B cell (primary cell): ENCODE data around the gene CIART. TPM values are rescaled to one million over a fixed set of nuclear protein-coding genes. Genes with fewer than 3 reads are reported as not detected.
"Not testable (repeated sequence)": the region's sequence is repeated elsewhere in the genome, so short reads cannot be mapped to it uniquely, and the experiment has no call there.

Experiments used
- ATAC-seq: fragments of 200-7000 bp; cut with Tn5 transposase; one replicate; pipeline ENCODE4 v1.10.0; 2021; ENCODE audit warnings: low read depth, mild to moderate bottlenecking, moderate number of reproducible peaks, moderate library complexity
- CTCF ChIA-PET: fragments of 350-600 bp; sonication (Branson Sonifier 250); formaldehyde crosslinking; loops from one replicate; lab custom pipeline; 2021; ENCODE audit warnings: antibody characterized with exemption, inconsistent platforms; lab: Charles Lee
- POLR2A ChIA-PET: fragments of 350-600 bp; sonication (Branson Sonifier 250); formaldehyde crosslinking; loops from one replicate; lab custom pipeline; 2021; ENCODE audit warnings: antibody characterized with exemption; lab: Charles Lee
- DNase-seq: peaks from one replicate; pipeline ENCODE4 v3.0.0; 2013
- H2AFZ ChIP-seq: 2 replicates; pipeline ENCODE4 v1.6.1; 2012; ENCODE audit warnings: mild to moderate bottlenecking, low read depth, low read length; ENCODE audit not compliant: insufficient read depth, poor library complexity, severe bottlenecking
- H3K27ac ChIP-seq, 2 donors: 1 replicate in 1 of 2; 2 replicates in 1 of 2; pipeline ENCODE4 v1.5.1; 2012 to 2013; ENCODE audit warnings: low read length in 2 of 2, mild to moderate bottlenecking in 2 of 2, moderate library complexity in 1 of 2
- H3K27me3 ChIP-seq, 4 experiments: fragments of 200-600 bp in 1 of 4; sonication (generic) in 1 of 4; replicated peaks in 1 of 4; 1 replicate in 2 of 4; 2 replicates in 2 of 4; pipeline versions ENCODE4 v1.6.1 to v1.7.0; 2013 to 2016; ENCODE audit warnings: low read length in 3 of 4, mild to moderate bottlenecking in 2 of 4, mixed read lengths in 1 of 4, moderate library complexity in 1 of 4; ENCODE audit not compliant: insufficient read depth in 4 of 4, control insufficient read depth in 3 of 4; ENCODE audit errors: control extremely low read depth in 1 of 4
- H3K36me3 ChIP-seq, 2 experiments: replicated peaks in 1 of 2; 1 replicate in 1 of 2; 2 replicates in 1 of 2; pipeline versions ENCODE4 v1.6.1 to v1.7.1; 2013; ENCODE audit warnings: low read length in 1 of 2; ENCODE audit not compliant: insufficient read depth in 2 of 2, control insufficient read depth in 1 of 2; ENCODE audit errors: control extremely low read depth in 1 of 2, extremely low read depth in 1 of 2
- H3K4me1 ChIP-seq, 2 donors: fragments of 200-600 bp in 1 of 2; sonication (generic) in 1 of 2; 1 replicate in 1 of 2; 2 replicates in 1 of 2; pipeline versions ENCODE4 v1.5.1 to v1.6.1; 2013 to 2017; ENCODE audit warnings: low read length in 2 of 2; ENCODE audit not compliant: control insufficient read depth in 2 of 2, insufficient read depth in 2 of 2
- H3K4me2 ChIP-seq: replicated peaks from 2 replicates; pipeline ENCODE3; 2012; ENCODE audit warnings: mild to moderate bottlenecking, low read depth, low read length; ENCODE audit not compliant: poor library complexity, severe bottlenecking
- H3K4me3 ChIP-seq, 5 experiments: fragments of 200-600 bp in 1 of 5; sonication (generic) in 1 of 5; 1 replicate in 3 of 5; 2 replicates in 2 of 5; pipeline versions ENCODE4 v1.5.1 to v1.7.0; 2011 to 2016; ENCODE audit warnings: low read length in 4 of 5, mild to moderate bottlenecking in 4 of 5, low read depth in 2 of 5, control low read depth in 1 of 5, moderate library complexity in 1 of 5; ENCODE audit not compliant: insufficient read depth in 1 of 5; ENCODE audit errors: control extremely low read depth in 1 of 5, extremely low read depth in 1 of 5
- H3K79me2 ChIP-seq: fragments of 200-600 bp; sonication (generic); one replicate; pipeline ENCODE4 v1.6.0; 2016; ENCODE audit warnings: low read length; ENCODE audit not compliant: control insufficient read depth, insufficient read depth
- H3K9ac ChIP-seq: fragments of 200-600 bp; sonication (generic); 2 replicates; pipeline ENCODE4 v1.6.1; 2017; ENCODE audit warnings: mild to moderate bottlenecking, low read length, moderate library complexity
- H3K9me3 ChIP-seq, 3 donors: one replicate each; pipeline versions ENCODE4 v1.6.1 to v1.7.1; 2013; ENCODE audit warnings: low read length in 2 of 3; ENCODE audit not compliant: control insufficient read depth in 2 of 3, insufficient read depth in 1 of 3; ENCODE audit errors: control extremely low read depth in 1 of 3
- H4K20me1 ChIP-seq: 2 replicates; pipeline ENCODE4 v1.6.0; 2012; ENCODE audit warnings: mild to moderate bottlenecking, low read length; ENCODE audit not compliant: insufficient read depth, control insufficient read depth, poor library complexity, severe bottlenecking
- H3K27ac Mint-ChIP-seq: one replicate; pipeline ENCODE4 v1.8.0; 2021; ENCODE audit warnings: mixed read lengths
- H3K27me3 Mint-ChIP-seq: one replicate; pipeline ENCODE4 v1.8.0; 2021; ENCODE audit warnings: mixed read lengths
- H3K4me1 Mint-ChIP-seq: one replicate; pipeline ENCODE4 v1.8.0; 2021; ENCODE audit warnings: mixed read lengths
- H3K4me3 Mint-ChIP-seq: one replicate; pipeline ENCODE4 v1.8.0; 2021; ENCODE audit warnings: mixed read lengths
- H3K9me3 Mint-ChIP-seq: one replicate; pipeline ENCODE4 v1.8.0; 2022; ENCODE audit warnings: mixed read lengths; ENCODE audit not compliant: insufficient read depth
- CTCF ChIP-seq: fragments of 200-600 bp; IDR thresholded peaks from one replicate; pipeline ENCODE4 v1.8.0; 2022; ENCODE audit warnings: antibody characterized with exemption, mild to moderate bottlenecking
- EZH2 ChIP-seq: IDR thresholded peaks from 2 replicates; pipeline ENCODE4 v1.6.1; 2012; ENCODE audit warnings: borderline replicate concordance, low read depth, mild to moderate bottlenecking, moderate library complexity, low read length; ENCODE audit not compliant: insufficient read depth, poor library complexity, severe bottlenecking
- WGBS: methylation state at CpG from one replicate; pipeline ENCODE4 v1.1.5; 2013; ENCODE audit warnings: missing lambda C conversion rate; ENCODE audit not compliant: insufficient coverage; 5-methylcytosine and 5-hydroxymethylcytosine counted together
- intact Hi-C: fragments of 100-400 bp; cut with micrococcal nuclease; formaldehyde crosslinking; loops from one replicate; pipeline ENCODE4 v1.10.0; 2022
- polyA plus RNA-seq: library from polyadenylated mRNA; depleted of rRNA; stranded (reverse); fragments of >200 nt; gene quantifications from 2 replicates; pipeline ENCODE4 v1.2.3, GENCODE V29; 2012
- total RNA-seq, 2 donors: library from RNA; stranded (reverse); fragments of 120-200 nt in 1 of 2; gene quantifications; 1 replicate in 1 of 2; 2 replicates in 1 of 2; pipeline versions ENCODE4 v1.2.3 to v1.2.4, GENCODE V29; 2013 to 2022

The CIART gene
- total and polyA plus RNA-seq, 2 donors (not counting 1 experiment from before 2014, with no cell fraction given), result 0.46 TPM; not detected in 1

GRCh38 chr1:150309758-150310508, 27.6 kb downstream of the CIART start:
- ATAC-seq (no peak), DNase-seq (no peak)
- Histone ChIP-seq H2AFZ (no peak overlapping the region), H3K79me2 (no peaks in the 10 kb centered on the region), H3K4me1 (no peaks in the 10 kb centered on the region), H3K4me2 (no peak overlapping the region), H3K4me3 (no peak overlapping the region), H4K20me1 (no peaks in the 10 kb centered on the region), H3K9me3 (no peaks in the 10 kb centered on the region), H3K36me3 (peaks cover 0 to 12% of the 10 kb centered on the region in 2 experiments), H3K9ac (no peak overlapping the region), H3K27ac (no peak overlapping the region), H3K27me3 (no peaks in the 10 kb centered on the region)
- no peak for TF ChIP-seq EZH2
- TF ChIP-seq CTCF, result no peak
- no peak overlapping the region for H3K27ac Mint-ChIP-seq
- no peaks in the 10 kb centered on the region for H3K27me3 Mint-ChIP-seq
- no peaks in the 10 kb centered on the region for H3K9me3 Mint-ChIP-seq
- no peak overlapping the region for H3K4me3 Mint-ChIP-seq
- POLR2A ChIA-PET, result interaction anchor here (0.6 kb wide), 1 partner anchor 8 kb away, joined by 3 read pairs; no protein-coding TSS in a partner anchor
- H3K4me1 Mint-ChIP-seq, result no peaks in the 10 kb centered on the region
- CTCF ChIA-PET, result no interaction called here
- intact Hi-C loops, result no loop called here
- WGBS, result 79% methylated on average over 6 of the region's 10 CpGs

- ATAC-seq (no peak), DNase-seq (no peak)
- WGBS, result no CpG with 5 or more reads among the region's 2 CpGs
- H3K4me1 ChIP-seq, result no peaks in the 10 kb centered on the region
- no peaks in the 10 kb centered on the region for H3K27me3 Mint-ChIP-seq
- H3K4me2 ChIP-seq, result no peak overlapping the region
- no peaks in the 10 kb centered on the region for H3K27me3 ChIP-seq
- TF ChIP-seq CTCF, result no peak
- TF ChIP-seq EZH2, result no peak
- no peak overlapping the region for H3K27ac ChIP-seq
- H3K27ac Mint-ChIP-seq, result no peak overlapping the region
- no peak overlapping the region for H3K4me3 ChIP-seq
- H3K4me3 Mint-ChIP-seq, result no peak overlapping the region
- H3K9me3 ChIP-seq, result no peaks in the 10 kb centered on the region
- no peaks in the 10 kb centered on the region for H3K9me3 Mint-ChIP-seq
- no peaks in the 10 kb centered on the region for H4K20me1 ChIP-seq
- no peaks in the 10 kb centered on the region for H3K4me1 Mint-ChIP-seq
- peaks cover 0 to 12% of the 10 kb centered on the region in 2 experiments for H3K36me3 ChIP-seq
- H3K9ac ChIP-seq, result no peak overlapping the region
- POLR2A ChIA-PET, result no interaction called here
- no peak overlapping the region for H2AFZ ChIP-seq
- CTCF ChIA-PET, result no interaction called here
- intact Hi-C loops, result no loop called here
- no peaks in the 10 kb centered on the region for H3K79me2 ChIP-seq
These were observed 29.4 kb downstream of the CIART start for GRCh38 chr1:150311762-150312161.

GRCh38 chr1:150314691-150315090, 32.3 kb downstream of the CIART start:
- H3K9ac ChIP-seq, DNase-seq, H3K27ac Mint-ChIP-seq, intact Hi-C loops, H3K9me3 Mint-ChIP-seq, ATAC-seq, CTCF ChIA-PET, H3K27me3 ChIP-seq, H3K27ac ChIP-seq, H3K4me3 ChIP-seq, H3K4me3 Mint-ChIP-seq, H3K36me3 ChIP-seq, H2AFZ ChIP-seq, H3K4me1 ChIP-seq, H4K20me1 ChIP-seq, H3K4me1 Mint-ChIP-seq, H3K27me3 Mint-ChIP-seq, H3K4me2 ChIP-seq, H3K79me2 ChIP-seq, H3K9me3 ChIP-seq: not testable (repeated sequence)
- POLR2A ChIA-PET, result interaction anchor here (0.6 kb wide), 1 partner anchor 17 kb away, joined by 6 read pairs; no protein-coding TSS in a partner anchor
- no CpG with 5 or more reads among the region's 4 CpGs for WGBS
